ENCODE data around the gene FAM20C.
A peak's percentile ranks its signal among the peaks of the same experiment; 100 is the strongest.
"Not testable (repeated sequence)": the region's sequence is repeated elsewhere in the genome, so short reads cannot be mapped to it uniquely, and the experiment has no call there.

The FAM20C gene

DNA sequence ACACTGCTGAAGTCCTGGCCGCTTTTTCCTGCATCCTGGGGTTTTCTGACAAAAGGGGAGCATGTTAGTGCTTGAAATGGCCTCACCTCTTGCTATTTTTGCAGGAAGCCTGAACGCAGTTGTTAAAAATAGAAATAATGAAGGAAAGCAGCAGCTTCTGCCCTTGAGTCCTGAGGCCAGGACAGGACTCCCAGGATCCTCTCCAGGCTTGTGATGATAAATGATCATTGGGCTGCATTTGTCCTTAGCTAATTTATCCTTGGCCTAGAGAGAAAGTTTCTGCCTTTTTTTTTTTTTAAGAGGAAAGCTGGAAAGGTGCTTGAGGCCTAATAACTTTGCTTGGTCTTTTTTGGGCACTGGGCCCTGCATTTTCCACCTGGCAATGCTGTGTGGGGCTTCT lies 17.7 kb upstream of the FAM20C start:
- no peak for DNase-seq (ENCODE audit: low spot score)

DNA sequence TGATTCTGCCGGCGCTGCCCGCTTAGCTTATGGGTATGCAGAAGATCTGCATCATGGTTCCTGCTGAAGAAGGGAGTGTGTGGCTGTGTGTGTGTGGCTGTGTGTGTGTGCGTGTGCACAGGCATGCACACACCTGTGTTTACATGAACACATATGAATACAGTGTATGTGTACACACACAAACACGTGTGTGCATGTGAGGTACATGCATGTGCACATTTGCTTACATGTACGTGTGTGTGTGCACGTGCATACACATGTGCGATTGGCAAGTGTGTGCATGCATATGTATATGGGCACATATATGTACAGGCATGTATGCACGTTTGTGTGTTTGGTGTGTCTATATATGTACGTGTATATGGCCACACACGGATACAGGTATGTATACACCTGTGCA lies 16.4 kb upstream of the FAM20C start:
- no peak for DNase-seq (ENCODE audit: low spot score)

DNA sequence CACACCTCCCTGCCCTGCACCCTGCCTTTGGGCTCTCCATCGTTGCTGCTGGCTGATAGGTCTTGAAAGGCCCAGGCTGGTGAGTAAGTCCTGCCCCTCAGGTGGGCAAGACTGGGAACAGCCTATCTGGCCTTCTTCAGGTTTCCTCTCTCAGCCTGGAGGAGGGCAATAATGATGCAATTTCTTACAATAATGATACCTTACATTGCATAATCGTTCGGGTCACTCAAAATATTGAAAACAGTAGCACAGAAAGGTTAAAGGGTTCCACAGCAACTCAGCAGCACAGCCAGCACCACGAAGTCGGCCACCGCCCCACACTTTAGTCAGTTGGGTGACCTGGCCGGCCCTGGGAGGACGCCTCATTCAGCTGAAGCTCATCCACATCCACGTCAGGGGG lies 16.0 kb upstream of the FAM20C start:
- DNase-seq (ENCODE audit: low spot score): no peak

DNA sequence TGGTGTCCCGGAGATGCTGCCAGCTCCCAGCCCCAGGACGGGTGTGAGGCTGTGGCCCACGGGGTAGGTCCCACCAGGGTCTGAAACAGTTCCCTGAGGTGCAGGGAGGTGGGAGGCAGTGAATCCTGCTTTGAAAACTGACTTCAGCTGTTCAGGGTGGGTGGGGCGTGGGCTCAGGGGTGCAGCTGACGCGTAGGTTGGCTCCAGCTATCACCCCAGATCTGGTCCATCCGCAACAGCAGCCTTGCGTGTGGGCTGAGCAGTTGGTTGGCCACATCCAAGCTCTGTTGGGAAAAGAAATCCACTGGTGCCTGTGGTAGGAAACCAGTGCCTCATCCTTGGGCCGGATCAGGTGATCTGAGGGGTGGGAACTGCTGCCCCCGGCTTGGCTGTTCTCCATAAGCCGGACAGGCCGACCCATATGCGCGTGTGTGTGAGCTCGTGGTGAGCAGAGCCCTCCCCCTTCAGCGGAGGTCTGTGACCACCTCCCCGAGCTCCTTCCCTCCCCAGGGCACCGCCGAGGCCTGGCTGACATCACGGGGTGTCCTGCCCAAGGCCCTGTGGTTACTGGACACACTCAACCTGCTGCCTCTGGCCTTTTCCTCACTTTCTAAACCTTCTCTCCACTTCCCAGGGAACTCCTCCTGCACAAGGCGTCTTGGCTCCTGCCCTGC lies 15.4 kb upstream of the FAM20C start:
- DNase-seq (ENCODE audit: low spot score): no peak

DNA sequence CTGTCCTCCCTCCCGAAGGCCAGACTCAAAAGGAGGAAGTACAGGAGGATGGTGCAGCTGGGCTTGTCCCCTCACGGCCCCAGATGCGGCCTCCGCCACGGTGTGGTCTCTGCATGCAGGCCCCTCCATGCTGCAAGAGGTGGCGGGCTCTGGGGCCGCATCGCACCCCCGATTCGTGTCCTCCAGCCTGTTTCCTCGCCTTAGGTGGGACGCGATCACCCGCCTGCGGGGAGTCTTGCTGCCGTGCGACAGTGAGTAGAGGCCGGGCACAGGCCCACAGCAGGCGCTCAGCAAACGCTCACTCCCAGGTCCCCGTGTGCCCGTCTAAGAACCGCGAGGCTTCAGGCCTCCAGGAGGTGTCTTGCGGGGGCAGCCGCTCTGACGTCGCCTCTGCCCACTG lies 13.9 kb upstream of the FAM20C start:
- no peak for DNase-seq (ENCODE audit: low spot score)

DNA sequence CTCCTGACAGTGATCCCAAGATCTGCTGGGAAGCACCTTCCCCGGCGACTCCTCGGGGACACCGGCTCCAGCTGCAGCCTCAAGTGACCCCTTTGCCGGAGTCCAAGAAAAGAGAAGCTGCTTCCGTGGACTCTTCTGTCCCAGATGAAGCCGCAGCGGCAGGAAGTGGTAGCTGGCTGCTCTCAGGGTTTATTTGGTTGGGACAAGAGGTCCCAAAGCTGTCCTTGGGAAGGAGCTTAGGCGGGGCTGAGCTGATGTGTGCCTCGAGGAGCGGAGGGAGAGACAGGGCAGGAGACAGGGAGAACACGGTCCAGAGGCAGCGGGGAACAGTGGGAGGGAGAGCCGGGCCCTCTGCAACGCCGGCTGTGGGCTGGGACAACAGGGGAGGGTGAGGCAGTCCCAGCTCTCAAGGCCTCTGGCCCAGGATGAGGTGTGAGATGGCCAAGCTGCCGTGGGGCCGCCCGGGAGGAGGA lies 13.1 kb upstream of the FAM20C start:
- no peak for DNase-seq (ENCODE audit: low spot score)

DNA sequence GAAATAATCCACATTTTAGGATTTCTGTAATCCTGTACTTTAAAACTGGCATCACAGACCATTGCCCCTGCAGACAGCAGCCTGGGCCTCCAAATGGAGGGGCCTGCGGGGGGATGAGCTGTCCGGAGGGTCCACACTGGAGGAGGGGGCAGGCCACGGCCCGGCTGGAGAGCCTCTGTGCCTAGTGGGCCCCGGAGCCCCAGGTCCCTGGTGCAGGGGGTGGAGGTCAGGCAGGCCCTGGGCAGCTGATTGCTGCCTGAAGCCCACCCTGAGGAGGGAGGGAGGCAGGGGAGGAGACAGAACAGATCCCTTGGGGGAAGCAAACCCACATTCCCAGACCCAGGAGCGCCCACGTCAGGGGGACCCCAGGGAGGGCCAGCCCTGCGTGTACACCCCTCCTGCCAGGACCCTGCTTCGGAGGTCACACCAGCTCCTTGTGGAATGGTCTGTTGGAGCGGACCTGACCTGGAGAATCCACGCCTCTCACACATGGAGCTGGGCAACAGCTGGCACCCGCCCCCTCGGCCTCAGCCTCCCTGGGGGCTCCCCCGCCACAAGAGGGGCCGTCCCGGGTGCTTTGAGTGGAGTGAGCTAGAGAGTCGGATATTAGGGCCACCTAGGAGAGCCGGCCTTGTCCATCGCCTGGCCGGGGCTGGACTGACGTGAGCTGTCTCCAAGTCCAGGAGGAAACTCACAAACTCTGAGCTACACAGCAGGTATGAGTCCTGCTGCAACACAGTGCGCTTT lies 12.2 kb upstream of the FAM20C start:
- DNase-seq (ENCODE audit: low spot score): no peak

DNA sequence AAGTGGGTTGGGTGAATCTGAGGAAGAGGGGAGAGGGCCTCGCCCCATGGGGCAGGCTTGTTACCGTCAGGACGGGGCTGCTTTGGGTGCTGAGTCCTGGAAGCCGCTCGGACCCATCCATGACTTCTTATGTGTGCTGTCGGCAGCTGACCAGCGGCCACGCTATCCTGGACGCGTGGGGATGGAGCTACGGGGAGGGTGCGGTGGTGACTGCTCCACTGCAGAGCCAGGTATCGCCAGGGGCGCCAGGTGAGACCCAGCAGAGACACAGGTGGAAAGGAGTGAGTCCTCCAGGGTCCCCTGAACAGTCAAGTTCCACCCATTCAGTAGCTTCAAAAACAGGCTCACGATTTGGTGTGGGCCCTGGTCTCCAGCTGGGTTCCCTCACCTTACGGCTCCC lies 10.6 kb upstream of the FAM20C start:
- no peak for DNase-seq (ENCODE audit: low spot score)

DNA sequence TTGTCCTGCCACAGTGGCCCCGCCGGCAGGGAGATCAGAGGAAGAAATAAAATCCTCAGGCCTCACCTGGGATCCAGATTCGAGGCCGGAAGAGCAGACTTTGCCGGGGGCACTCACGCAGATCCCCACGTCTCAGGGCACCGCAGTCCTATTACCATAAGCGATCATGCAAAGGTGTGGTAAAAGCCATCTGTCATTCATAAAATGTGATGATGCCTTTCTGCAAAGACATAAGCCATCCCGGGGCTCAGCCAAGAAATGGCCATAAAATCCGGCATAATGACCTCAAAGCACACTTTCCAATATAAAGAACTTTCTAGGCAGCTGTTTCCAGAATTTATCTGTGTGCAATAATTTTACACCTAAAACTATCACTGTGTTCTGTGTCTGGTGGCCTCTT lies 9.9 kb upstream of the FAM20C start:
- not testable (repeated sequence) for DNase-seq (ENCODE audit: low spot score)

DNA sequence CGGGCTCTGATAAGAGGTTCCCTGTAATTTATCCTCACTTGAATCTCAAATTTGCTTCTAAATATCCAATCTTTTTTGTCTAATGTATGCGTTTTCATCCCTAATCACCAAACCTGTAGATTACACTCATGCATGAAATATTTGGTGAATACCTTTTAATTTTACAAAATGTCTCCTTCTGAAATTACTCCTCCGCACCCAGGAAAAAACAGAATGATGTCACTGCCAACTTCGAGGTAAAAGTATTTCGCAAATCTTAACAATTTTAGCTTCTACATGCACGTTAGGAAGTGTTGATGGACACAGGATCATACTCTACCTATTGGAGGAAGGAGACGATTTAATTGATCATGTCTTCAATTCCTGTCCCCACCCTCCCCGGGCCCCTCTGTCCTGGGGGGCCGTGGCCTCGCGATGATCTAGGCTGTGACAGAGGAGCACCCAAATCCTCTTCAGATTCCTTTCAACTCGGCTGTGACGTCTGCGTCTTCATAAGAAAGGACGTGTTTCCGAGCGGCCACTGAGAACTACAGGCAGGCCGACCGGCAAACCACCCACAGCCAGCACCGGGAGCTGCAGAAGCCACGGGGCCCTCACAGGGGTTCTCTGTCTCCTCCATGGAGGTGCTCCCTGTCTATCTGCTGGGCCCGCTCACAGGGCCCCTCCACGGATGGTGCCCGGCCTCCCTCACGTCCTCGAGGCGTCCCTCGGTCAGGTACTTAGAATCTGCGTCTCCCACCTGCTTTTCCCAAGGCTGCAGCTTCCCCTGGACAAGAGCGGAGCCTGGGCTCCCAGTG lies 8.7 kb upstream of the FAM20C start:
- DNase-seq (ENCODE audit: low spot score): no peak

DNA sequence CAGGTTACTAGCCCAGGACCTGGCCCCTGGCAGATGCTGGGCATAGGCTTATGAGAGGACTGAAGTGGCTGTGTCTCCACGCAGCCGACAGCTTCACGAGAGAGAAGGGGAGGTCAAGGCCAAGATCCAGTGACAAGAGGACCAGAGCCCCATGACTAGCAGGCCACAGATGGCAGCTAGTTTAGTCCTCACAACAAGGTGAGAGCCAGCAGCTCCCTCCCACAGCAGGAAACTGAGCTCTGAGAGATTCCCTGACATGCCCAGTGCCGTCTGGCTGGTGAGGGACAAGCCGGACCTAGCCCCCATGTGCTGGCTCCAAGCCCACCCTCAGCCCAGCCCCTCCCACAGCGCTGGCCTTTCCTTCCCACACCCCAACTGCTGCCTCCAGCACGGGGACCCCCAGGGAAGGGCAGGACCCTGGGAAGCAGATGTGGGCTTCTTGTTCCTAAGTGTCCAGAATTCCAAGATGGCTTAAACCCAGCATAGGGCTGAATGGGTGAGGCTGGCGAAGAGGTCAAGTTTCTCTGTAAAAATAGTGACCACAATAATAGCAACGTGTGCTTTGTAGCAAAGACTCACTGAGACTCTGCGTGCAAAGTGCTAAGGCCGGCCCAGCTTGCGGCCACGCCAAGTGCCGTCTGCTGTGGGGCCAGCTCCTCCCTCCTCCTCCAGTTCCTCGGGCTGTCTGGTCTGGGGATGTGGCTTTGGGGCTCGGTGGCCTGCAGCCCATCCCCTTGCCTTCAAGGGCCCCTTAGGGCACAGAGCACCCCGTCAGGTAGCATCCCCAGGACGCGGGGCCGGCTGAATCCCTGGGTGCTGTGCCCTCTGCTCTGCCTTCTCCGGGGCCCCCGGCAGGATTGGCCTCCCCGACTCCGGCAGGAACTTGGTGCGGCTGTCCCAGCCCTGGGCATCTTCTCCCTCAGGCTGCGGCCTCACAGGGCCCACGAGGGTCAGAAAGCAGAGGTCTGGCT lies 7.8 kb upstream of the FAM20C start:
- peak; percentile 33 for DNase-seq (ENCODE audit: low spot score)

DNA sequence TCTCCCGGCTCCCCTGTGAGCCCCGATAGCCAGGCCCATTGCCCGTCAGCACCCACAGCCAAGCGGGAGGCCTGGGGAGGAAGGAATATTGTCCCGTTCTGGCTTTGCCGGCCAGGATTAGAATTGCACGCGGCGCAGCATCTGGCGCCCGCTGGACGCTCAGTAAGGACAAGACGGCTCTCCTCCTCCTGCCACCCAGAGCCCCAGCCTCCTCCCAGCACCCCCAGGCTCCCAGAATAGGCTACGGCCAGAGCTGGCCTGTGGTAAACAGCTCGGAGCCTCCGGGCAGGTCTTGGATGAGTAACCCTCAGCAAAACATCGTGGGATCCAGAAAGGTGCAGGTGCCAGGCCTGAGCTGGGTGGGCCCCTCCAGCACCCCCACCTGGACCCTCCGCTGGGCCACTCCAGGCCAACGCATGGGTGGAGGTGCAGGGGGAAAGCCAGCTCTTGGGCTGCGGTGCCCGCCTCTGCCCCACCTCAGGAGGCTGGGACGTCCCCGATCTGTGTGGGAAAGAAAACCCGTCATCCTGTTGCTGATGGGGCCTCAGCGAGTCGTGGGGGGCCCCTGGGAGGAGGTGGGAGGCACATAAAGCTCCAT lies 5.8 kb upstream of the FAM20C start:
- DNase-seq (ENCODE audit: low spot score): no peak

DNA sequence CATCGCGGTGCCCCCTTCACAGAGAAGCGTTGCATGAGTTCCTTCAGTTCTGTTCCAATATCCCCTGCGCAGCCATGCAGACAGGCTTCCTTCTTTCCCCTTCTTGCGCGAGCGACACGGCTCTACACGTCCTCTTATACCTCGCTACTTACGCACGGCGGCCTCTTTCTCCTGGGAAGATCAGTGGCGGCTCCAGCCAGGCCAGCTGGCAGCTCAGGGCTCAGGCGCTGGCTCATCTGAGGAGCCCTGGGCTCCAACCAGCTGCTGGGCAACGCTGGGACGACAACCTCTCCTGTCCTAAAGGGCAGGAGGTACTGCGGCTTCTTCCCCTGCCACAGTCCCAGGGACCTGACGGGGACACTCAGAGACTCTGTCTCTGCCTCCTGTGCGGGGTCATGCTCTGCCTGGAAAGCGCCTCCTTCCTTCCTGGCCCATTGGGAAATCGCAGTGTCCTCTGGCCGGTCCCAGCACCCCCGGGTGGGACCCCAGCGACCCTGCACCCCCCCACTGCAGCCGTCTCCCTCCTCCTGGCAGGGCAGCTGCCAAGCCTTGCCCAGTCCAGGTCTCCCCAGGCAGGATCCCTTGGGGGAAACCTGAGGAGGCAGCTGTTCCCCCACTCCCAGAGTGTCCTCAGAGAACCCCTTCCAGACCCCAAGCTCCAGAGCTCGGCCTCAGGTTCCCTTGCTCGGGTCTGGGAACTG lies 5.0 kb upstream of the FAM20C start:
- DNase-seq (ENCODE audit: low spot score): no peak

DNA sequence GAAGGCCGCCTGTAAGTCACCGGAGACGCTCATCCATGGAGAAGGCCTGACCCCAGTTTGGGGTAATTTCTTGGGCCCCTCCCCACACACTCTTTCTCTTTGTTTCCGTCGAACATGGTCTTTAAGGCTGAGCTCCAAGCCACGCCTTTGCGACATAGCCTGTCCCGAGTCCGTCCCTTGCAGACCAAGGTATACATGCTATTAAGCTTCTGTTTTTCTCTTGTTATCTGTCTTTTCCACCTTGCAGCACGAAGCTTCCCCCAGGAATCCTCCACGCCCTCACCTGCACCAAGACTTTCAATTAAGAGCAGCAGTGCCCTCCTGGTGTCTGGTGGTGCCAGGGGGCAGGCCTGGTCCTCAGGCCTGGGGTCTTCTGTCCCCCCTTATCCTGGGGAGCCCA lies 4.2 kb upstream of the FAM20C start:
- DNase-seq (ENCODE audit: low spot score): no peak

DNA sequence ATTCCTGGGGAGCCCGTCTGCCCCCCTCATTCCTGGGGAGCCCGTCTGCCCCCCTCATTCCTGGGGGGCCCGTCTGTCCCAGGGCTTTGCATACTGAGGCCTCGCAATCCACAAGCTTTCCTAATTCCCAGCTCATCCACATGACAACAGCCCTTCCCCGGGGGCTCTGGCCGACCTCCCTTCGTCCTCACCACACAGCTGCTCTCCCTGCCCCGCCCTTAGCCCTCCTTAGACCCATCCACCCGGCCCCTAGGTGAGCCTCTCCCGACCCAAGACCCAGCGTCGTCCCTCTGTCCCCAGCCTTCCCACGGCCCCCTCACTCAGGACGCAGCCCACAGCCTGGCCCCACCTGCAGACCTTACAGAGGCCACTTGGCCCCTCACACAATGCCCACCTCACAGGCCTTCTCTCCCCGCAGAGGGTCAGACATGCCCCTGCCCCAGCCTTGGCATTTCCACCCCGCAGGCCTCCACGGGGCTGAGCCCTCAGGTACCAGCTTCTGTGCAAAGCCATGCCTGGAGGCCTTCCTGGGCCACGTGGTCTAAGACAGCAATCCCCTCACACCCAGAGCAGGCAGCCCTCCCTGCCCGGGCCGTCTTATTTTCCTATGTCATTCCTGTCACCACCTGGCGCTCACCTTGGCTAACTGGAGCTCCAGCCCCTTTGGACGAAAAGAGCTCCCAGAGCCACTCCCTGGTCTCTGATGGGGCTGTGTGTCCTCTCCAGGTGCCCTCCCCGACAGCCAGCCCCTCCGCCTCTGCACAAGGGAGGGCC lies 3.5 kb upstream of the FAM20C start:
- DNase-seq (ENCODE audit: low spot score): no peak

DNA sequence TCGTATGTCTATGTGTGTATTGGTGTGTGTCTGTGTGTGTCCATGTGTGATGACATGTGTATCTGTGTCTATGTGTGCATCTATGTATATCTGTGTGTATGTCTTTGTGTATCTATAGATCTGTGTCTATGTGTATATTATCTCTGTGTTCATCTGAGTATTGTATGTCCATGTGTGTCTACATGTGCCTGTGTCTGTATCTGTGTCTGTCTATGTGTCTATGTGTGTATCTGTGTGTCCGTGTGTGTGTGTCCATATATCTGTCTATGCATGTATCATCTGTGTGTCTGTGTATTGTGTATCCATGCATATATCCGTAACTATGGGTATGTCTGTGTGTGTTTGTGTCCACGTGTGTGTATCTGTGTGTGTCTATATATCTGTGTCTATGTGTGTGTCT lies 2.7 kb upstream of the FAM20C start:
- DNase-seq (ENCODE audit: low spot score): no peak

DNA sequence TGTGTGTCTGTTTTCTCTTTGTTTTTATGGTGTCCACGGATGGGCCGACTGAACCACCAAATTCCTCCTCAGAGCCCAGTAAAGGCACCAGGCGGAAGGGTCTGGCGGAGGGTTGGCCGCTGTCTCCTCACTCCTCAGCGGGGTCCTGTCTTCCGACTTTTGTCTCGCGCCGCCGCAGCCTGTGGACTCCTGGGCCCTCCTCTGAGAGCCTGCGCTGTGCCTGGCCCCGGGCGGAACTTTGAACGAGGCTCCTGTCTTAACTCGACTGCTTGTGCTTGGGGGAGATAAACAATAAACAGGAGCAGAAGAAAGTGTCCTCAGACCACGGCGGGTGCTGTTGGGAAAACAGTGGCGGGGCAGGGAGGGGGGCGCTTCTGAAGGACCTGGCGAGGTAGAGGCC lies 2.2 kb upstream of the FAM20C start:
- DNase-seq (ENCODE audit: low spot score): no peak

DNA sequence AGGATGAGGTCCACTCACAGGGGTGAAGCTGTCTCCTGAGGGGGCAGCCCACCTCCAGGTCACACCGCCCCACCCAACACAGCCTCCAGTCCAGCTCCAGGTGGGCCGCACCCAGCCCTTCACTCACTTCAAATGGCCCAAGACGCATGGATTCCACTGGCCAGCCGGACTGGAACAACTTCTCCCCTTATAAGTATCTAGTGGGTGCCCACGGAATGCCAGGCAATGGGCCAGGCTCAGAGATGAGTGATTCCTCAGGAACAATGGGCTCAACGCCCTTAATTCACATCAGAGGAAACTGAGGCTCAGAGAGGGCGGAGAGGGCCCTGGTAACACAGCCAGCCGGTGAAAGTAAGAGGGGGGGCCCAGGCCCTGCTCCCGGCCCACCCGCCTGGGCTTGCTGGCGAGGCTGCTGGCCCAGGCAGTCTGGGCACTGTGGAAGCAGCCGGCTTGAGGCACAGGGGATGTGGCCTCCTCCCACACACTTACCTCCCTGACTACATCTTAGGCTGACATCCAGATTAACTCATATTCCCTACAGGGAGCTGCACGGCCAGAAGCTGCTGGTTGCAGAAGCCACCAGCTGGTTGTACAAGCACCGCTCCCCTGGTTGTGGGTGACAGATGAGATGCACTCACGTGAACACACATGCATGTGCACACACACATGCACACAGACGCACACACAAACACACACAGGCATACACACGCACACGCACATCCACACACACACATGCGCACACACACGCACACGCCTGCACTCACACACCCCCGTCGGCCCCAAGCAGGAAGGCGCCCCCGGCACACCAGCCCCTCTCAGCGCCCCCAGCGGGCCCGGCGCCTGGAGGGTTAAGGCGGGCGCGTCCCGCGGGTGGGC lies 1.0 kb upstream of the FAM20C start:
- DNase-seq (ENCODE audit: low spot score): peak; percentile 31
